Vagina (tissue), 2 donors: ENCODE measurements around the gene ZNF582. TPM values are rescaled to one million over a fixed set of nuclear protein-coding genes. Genes with fewer than 3 reads are reported as not detected.

ENCODE experiments used
- DNase-seq, 2 donors: peaks; one replicate each; pipeline ENCODE4 v3.0.0-alpha.2; 2017; ENCODE audit errors: extremely low spot score in 2 of 2
- H3K27ac ChIP-seq: fragments of 200-600 bp; sonication (generic); one replicate; pipeline ENCODE4 v1.5.1; 2019
- H3K27me3 ChIP-seq: fragments of 200-600 bp; sonication (generic); one replicate; pipeline ENCODE4 v1.5.1; 2019
- H3K36me3 ChIP-seq, 2 donors: fragments of 200-600 bp; sonication (generic); one replicate each; pipeline ENCODE4 v1.5.1; 2017 to 2019
- H3K4me1 ChIP-seq: fragments of 200-600 bp; sonication (generic); one replicate; pipeline ENCODE4 v1.5.1; 2019
- H3K4me3 ChIP-seq, 2 donors: fragments of 200-600 bp; sonication (generic); 1 replicate in 1 of 2; 2 replicates in 1 of 2; pipeline ENCODE4 v1.5.1; 2016 to 2019
- H3K9me3 ChIP-seq: fragments of 200-600 bp; sonication (generic); one replicate; pipeline ENCODE4 v1.5.1; 2019
- CTCF ChIP-seq, 3 experiments: fragments of 450-650 bp in 2 of 3; fragments of 200-600 bp in 1 of 3; sonication (generic) in 1 of 3; IDR thresholded peaks; one replicate each; pipeline ENCODE4 v1.5.1; 2017 to 2019; ENCODE audit warnings: antibody characterized with exemption in 3 of 3, mild to moderate bottlenecking in 2 of 3, moderate library complexity in 2 of 3
- POLR2A ChIP-seq, 2 donors: fragments of 450-650 bp; IDR thresholded peaks; one replicate each; pipeline ENCODE4 v1.6.1; 2017; ENCODE audit warnings: antibody characterized with exemption in 2 of 2, mild to moderate bottlenecking in 2 of 2, moderate library complexity in 2 of 2
- POLR2AphosphoS5 ChIP-seq, 2 donors: sonication (generic); formaldehyde crosslinking; IDR thresholded peaks; one replicate each; pipeline ENCODE4 v1.9.0; 2017; ENCODE audit warnings: antibody characterized with exemption in 2 of 2, mild to moderate bottlenecking in 2 of 2, low read depth in 1 of 2; ENCODE audit not compliant: insufficient read depth in 1 of 2
- intact Hi-C: fragments of 100-400 bp; cut with DNase I; formaldehyde crosslinking; loops from one replicate; pipeline ENCODE4 v1.15.1; 2023
- total RNA-seq: library from RNA; depleted of rRNA; stranded (reverse); fragments of >200 nt; gene quantifications from one replicate; pipeline ENCODE4 v1.2.3, GENCODE V29; 2016

Gene ZNF582
- total RNA-seq, 1 donor from 2014 or later: 6.9 TPM

- Histone ChIP-seq H3K9me3 (peaks cover 11% of the 10 kb centered on the region), H3K4me3 (no peak overlapping the region), H3K36me3 (peaks cover 0 to 23% of the 10 kb centered on the region in 2 donors), H3K27me3 (no peaks in the 10 kb centered on the region), H3K27ac (no peak overlapping the region), H3K4me1 (peaks cover 13% of the 10 kb centered on the region)
- no peak for DNase-seq
- TF ChIP-seq CTCF (IDR thresholded peaks at IDR 0.05): no peak
- intact Hi-C loops: no loop called here
These were observed 5.5 kb upstream of the ZNF582 start for GRCh38 chr19:56398809-56399208.

GRCh38 chr19:56383826-56384605 lies 9.3 kb downstream of the ZNF582 start:
- H3K36me3 ChIP-seq: peaks cover 0 to 51% of the 10 kb centered on the region in 2 donors
- H3K4me1 ChIP-seq: no peaks in the 10 kb centered on the region
- H3K27ac ChIP-seq: no peak overlapping the region
- intact Hi-C loops: no loop called here
- H3K27me3 ChIP-seq: no peaks in the 10 kb centered on the region
- no peak for DNase-seq
- TF ChIP-seq POLR2AphosphoS5 (IDR thresholded peaks at IDR 0.05; ENCODE audit: insufficient read depth in 1 of 2, low read depth in 1 of 2) (no peak), CTCF (IDR thresholded peaks at IDR 0.05) (no peak), POLR2A (IDR thresholded peaks at IDR 0.05) (no peak)
- no peak overlapping the region for H3K4me3 ChIP-seq
- H3K9me3 ChIP-seq: peaks cover 9% of the 10 kb centered on the region

- TF ChIP-seq CTCF (IDR thresholded peaks at IDR 0.05): no peak
- no peak for TF ChIP-seq POLR2A (IDR thresholded peaks at IDR 0.05)
- TF ChIP-seq POLR2AphosphoS5 (IDR thresholded peaks at IDR 0.05; ENCODE audit: insufficient read depth in 1 of 2, low read depth in 1 of 2): no peak
- no peak for DNase-seq
- H3K9me3 ChIP-seq: peaks cover 29% of the 10 kb centered on the region
- intact Hi-C loops: no loop called here
- no peak overlapping the region for H3K4me3 ChIP-seq
- H3K36me3 ChIP-seq: peaks cover 6 to 69% of the 10 kb centered on the region in 2 donors
- H3K4me1 ChIP-seq: no peaks in the 10 kb centered on the region
- no peak overlapping the region for H3K27ac ChIP-seq
- H3K27me3 ChIP-seq: no peaks in the 10 kb centered on the region
These were observed 16.0 kb downstream of the ZNF582 start for GRCh38 chr19:56377105-56377924.

- peaks cover 19% of the 10 kb centered on the region for H3K9me3 ChIP-seq
- intact Hi-C loops: no loop called here
These were observed 21.1 kb downstream of the ZNF582 start for GRCh38 chr19:56372281-56372680.

More at GRCh38 chr19:56372281-56372680, 21.1 kb downstream of the ZNF582 start:
- TF ChIP-seq CTCF (IDR thresholded peaks at IDR 0.05) (no peak), POLR2AphosphoS5 (IDR thresholded peaks at IDR 0.05; ENCODE audit: insufficient read depth in 1 of 2, low read depth in 1 of 2) (no peak), POLR2A (IDR thresholded peaks at IDR 0.05) (no peak)
- H3K27me3 ChIP-seq: no peaks in the 10 kb centered on the region
- peaks cover 20% of the 10 kb centered on the region for H3K4me1 ChIP-seq
- no peak overlapping the region for H3K27ac ChIP-seq
- H3K4me3 ChIP-seq: no peak overlapping the region
- peaks cover 3 to 69% of the 10 kb centered on the region in 2 donors for H3K36me3 ChIP-seq
- DNase-seq: no peak
